Measurements from ENCODE around the gene PCDHA1.
"Not testable (repeated sequence)": the region's sequence is repeated elsewhere in the genome, so short reads cannot be mapped to it uniquely, and the experiment has no call there.

Gene PCDHA1

DNA sequence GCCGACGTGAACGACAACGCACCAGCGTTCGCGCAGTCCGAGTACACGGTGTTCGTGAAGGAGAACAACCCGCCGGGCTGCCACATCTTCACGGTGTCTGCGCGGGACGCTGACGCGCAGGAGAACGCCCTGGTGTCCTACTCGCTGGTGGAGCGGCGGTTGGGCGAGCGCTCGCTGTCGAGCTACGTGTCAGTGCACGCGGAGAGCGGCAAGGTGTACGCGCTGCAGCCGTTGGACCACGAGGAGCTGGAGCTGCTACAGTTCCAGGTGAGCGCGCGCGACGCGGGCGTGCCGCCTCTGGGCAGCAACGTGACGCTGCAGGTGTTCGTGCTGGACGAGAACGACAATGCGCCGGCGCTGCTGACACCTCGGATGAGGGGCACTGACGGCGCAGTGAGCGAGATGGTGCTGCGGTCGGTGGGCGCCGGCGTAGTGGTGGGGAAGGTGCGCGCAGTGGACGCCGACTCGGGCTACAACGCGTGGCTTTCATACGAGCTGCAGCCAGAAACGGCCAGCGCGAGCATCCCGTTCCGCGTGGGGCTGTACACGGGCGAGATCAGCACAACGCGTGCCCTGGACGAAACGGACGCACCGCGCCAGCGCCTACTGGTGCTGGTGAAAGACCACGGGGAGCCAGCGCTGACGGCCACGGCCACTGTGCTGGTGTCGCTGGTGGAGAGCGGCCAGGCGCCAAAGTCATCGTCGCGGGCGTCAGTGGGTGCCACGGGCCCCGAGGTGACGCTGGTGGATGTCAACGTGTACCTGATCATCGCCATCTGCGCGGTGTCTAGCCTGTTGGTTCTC, 64.1 kb downstream of the PCDHA1 start:
- DNase-seq (ENCODE audit: low read depth in 1 of 2, low spot score in 1 of 2), result not testable (repeated sequence)

DNA sequence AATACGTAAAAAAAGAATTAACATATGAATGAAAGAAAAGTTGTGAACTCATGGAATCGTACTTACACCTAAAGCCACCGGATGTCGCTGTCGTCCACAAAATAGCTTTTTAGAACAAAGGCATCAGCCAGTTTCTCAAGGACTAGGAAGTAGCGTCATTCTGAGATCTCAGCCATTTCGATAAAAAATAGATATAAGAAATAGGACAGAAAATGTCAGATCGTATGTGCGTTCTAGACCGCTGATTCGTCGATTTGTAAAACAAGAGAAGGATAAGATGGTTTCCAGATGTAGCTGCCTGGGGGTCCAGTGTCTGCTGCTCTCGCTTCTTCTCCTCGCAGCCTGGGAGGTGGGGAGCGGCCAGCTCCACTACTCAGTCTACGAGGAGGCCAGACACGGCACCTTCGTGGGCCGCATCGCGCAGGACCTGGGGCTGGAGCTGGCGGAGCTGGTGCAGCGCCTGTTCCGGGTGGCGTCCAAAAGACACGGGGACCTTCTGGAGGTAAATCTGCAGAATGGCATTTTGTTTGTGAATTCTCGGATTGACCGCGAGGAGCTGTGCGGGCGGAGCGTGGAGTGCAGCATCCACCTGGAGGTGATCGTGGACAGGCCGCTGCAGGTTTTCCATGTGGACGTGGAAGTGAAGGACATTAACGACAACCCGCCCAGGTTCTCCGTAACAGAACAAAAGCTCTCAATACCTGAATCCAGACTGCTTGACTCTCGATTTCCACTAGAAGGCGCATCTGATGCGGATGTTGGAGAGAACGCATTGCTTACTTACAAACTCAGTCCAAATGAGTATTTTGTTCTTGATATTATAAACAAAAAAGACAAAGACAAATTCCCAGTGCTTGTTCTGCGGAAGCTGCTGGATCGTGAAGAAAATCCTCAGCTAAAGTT, 70.1 kb downstream of the PCDHA1 start, which contains the start of gene PCDHA10:
PCDHA10 (plus strand) TSS at position 126 of the 903 bp plus-strand sequence; CDS start at position 278, 152 bp downstream.
- DNase-seq (ENCODE audit: low read depth in 1 of 2, low spot score in 1 of 2), result no peak

DNA sequence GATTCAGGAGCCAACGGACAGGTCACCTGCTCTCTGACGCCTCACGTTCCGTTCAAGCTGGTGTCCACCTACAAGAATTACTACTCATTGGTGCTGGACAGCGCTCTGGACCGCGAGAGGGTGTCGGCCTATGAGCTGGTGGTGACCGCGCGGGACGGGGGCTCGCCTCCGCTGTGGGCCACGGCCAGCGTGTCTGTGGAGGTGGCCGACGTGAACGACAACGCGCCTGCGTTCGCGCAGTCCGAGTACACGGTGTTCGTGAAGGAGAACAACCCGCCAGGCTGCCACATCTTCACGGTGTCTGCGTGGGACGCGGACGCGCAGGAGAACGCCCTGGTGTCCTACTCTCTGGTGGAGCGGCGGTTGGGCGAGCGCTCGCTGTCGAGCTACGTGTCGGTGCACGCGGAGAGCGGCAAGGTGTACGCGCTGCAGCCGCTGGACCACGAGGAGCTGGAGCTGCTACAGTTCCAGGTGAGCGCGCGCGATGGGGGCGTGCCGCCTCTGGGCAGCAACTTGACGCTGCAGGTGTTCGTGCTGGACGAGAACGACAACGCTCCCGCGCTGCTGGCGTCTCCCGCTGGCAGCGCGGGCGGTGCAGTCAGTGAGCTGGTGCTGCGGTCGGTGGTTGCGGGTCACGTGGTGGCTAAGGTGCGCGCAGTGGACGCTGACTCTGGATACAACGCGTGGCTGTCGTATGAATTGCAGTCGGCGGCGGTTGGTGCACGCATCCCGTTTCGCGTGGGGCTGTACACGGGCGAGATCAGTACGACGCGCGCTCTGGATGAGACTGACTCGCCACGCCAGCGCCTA, 71.4 kb downstream of the PCDHA1 start:
- DNase-seq (ENCODE audit: low read depth in 1 of 2, low spot score in 1 of 2), result no peak

DNA sequence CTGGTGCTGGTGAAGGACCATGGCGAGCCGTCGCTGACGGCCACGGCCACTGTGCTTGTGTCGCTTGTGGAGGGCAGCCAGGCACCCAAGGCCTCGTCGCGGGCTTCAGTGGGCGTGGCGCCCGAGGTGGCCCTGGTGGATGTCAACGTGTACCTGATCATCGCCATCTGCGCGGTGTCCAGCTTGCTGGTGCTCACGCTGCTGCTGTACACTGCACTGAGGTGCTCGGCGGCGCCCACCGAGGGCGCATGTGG, 72.0 kb downstream of the PCDHA1 start:
- DNase-seq (ENCODE audit: low read depth in 1 of 2, low spot score in 1 of 2), result no peak

DNA sequence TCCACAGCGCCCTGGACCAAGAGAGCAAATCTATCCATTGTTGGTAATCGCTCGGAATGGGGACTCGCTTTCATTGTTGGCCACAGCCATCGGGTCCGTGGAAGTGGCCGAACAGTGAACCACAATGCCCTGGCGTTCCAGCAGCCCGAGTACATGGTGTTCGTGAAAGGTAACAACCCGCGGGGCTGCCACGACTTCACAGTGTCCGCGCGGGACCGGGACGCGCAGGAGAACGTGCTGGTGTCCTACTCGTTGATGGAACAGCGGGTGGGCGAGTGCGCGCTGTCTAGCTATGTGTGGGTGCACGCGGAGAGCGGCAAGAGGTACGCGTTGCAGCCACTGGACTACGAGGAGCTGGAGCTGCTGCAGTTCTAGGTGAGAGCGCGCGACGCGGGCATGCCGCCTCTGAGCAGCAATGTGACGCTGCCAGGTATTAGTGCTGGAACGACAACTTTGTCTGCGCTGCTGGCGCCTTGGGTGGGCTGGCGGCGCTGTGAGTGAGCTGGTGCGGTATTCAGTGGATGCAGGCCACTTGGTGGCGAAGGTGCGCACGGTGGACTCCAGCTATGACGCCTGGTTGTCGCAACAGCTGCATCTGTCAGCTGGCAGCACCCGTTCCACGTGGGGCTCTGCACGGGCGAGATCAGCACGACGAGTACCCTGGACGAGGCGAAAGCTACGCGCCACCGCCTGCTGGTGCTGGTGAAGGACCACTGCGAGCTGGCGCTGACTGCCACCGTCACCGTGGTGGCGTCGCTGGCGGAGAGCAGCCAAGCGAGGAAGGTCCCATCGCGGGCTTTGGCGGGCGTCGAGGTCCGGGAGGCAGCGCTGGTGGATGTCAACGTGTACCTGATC, 76.7 kb downstream of the PCDHA1 start:
- DNase-seq (ENCODE audit: low read depth in 1 of 2, low spot score in 1 of 2), result no peak

DNA sequence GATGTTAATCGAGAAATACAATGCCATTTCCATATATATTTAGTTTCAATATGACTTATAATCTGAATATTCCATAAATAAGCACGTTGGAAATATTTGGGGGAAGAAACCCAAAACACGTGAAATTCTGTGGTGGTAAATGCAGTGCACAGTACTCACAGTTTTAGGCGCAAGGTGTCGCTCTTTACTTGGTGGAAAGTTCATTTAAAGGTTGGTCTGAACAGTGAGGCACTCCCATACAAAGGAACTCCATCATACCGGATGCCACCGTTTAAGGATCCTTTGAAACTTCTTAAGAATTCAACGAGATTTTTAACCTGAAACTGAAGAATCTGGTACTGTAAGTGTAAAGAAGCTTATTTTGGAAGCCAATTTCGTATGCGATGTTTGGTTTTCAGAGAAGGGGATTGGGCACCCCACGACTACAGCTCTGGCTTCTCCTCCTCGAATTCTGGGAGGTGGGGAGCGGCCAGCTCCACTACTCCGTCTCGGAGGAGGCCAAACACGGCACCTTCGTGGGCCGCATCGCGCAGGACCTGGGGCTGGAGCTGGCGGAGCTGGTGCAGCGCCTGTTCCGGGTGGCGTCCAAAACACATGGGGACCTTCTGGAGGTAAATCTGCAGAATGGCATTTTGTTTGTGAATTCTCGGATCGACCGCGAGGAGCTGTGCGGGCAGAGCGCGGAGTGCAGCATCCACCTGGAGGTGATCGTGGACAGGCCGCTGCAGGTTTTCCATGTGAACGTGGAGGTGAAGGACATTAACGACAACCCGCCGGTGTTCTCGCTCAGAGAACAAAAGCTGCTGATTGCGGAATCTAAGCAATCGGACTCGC, 83.0 kb downstream of the PCDHA1 start, which contains the start of gene PCDHA11:
PCDHA11 (plus strand) TSS at position 237 of the 834 bp plus-strand sequence; CDS start at position 384, 147 bp downstream.
- DNase-seq (ENCODE audit: low read depth in 1 of 2, low spot score in 1 of 2), result no peak

DNA sequence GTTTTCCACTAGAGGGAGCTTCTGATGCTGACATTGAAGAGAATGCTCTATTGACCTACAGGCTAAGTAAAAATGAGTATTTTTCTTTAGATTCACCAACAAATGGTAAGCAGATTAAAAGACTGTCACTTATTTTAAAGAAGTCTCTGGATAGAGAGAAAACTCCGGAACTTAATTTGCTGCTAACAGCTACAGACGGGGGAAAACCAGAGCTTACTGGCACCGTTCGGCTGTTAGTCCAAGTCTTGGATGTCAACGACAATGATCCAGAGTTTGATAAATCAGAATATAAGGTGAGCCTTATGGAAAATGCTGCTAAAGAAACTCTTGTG, 83.6 kb downstream of the PCDHA1 start:
- DNase-seq (ENCODE audit: low read depth in 1 of 2, low spot score in 1 of 2), result no peak

DNA sequence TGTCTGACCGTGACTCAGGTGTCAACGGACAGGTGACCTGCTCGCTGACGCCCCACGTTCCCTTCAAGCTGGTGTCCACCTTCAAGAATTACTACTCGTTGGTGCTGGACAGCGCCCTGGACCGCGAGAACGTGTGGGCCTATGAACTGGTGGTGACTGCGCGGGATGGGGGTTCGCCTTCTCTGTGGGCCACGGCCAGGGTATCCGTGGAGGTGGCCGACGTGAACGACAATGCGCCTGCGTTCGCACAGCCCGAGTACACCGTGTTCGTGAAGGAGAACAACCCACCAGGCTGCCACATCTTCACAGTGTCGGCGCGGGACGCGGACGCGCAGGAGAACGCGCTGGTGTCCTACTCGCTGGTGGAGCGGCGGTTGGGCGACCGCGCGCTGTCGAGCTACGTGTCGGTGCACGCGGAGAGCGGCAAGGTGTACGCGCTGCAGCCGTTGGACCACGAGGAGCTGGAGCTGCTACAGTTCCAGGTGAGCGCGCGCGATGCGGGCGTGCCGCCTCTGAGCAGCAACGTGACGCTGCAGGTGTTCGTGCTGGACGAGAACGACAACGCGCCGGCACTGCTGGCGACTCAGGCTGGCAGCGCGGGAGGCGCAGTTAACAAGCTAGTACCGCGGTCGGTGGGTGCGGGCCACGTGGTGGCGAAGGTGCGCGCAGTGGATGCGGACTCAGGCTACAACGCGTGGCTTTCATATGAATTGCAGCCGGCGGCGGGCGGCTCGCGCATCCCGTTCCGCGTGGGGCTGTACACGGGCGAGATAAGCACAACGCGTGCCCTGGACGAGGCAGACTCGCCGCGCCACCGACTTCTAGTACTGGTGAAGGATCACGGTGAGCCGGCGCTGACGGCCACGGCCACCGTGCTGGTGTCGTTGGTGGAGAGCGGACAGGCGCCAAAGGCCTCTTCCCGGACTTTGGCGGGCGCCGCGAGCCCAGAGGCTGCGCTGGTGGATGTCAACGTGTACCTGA, 84.6 kb downstream of the PCDHA1 start:
- no peak for DNase-seq (ENCODE audit: low read depth in 1 of 2, low spot score in 1 of 2)

DNA sequence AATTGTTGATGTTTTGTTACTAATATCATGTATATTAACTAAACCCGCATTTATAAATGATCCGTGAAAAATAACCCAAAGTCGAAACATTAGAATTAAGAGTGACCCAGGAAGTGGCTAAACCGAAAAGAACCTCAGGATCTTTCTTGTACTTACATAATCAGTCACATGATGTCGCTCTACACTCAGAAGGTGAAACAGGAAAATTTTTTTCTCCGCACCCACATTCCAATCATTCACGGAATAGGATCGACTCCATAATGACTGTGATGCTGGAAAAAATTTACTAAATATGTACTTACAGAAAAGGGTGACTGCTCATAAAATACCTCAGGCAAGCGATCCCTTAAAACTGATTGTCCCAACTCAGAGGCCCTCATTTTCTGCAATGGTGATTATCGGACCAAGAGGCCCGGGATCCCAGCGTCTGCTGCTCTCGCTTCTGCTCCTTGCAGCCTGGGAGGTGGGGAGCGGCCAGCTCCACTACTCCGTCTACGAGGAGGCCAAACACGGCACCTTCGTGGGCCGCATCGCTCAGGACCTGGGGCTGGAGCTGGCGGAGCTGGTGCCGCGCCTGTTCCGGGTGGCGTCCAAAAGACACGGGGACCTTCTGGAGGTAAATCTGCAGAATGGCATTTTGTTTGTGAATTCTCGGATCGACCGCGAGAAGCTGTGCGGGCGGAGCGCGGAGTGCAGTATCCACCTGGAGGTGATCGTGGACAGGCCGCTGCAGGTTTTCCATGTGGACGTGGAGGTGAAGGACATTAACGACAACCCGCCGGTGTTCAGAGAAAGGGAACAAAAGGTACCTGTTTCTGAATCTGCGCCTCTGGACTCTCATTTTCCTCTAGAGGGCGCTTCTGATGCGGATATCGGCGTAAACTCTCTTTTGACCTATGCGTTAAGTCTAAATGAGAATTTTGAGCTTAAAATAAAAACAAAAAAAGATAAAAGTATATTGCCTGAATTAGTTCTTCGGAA, 89.4 kb downstream of the PCDHA1 start, which contains the start of gene PCDHA12:
PCDHA12 (plus strand) TSS at position 224 of the 981 bp plus-strand sequence; CDS start at position 389, 165 bp downstream.
- DNase-seq (ENCODE audit: low read depth in 1 of 2, low spot score in 1 of 2), result no peak

DNA sequence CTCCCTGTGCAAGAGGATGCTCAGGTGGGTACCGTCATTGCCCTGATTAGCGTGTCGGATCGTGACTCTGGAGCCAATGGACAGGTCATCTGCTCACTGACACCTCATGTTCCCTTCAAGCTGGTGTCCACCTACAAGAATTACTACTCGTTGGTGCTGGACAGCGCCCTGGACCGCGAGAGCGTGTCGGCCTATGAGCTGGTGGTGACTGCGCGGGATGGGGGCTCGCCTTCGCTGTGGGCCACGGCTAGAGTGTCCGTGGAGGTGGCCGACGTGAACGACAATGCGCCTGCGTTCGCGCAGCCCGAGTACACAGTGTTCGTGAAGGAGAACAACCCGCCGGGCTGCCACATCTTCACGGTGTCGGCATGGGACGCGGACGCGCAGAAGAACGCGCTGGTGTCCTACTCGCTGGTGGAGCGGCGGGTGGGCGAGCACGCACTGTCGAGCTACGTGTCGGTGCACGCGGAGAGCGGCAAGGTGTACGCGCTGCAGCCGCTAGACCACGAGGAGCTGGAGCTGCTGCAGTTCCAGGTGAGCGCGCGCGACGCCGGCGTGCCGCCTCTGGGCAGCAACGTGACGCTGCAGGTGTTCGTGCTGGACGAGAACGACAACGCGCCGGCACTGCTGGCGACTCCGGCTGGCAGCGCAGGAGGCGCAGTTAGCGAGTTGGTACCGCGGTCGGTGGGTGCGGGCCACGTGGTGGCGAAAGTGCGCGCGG, 90.8 kb downstream of the PCDHA1 start:
- not testable (repeated sequence) for DNase-seq (ENCODE audit: low read depth in 1 of 2, low spot score in 1 of 2)

DNA sequence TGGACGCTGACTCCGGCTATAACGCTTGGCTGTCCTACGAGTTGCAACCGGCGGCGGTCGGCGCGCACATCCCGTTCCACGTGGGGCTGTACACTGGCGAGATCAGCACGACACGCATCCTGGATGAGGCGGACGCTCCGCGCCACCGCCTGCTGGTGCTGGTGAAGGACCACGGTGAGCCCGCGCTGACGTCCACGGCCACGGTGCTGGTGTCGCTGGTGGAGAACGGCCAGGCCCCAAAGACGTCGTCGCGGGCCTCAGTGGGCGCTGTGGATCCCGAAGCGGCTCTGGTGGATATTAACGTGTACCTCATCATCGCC, 91.3 kb downstream of the PCDHA1 start:
- DNase-seq (ENCODE audit: low read depth in 1 of 2, low spot score in 1 of 2), result no peak

DNA sequence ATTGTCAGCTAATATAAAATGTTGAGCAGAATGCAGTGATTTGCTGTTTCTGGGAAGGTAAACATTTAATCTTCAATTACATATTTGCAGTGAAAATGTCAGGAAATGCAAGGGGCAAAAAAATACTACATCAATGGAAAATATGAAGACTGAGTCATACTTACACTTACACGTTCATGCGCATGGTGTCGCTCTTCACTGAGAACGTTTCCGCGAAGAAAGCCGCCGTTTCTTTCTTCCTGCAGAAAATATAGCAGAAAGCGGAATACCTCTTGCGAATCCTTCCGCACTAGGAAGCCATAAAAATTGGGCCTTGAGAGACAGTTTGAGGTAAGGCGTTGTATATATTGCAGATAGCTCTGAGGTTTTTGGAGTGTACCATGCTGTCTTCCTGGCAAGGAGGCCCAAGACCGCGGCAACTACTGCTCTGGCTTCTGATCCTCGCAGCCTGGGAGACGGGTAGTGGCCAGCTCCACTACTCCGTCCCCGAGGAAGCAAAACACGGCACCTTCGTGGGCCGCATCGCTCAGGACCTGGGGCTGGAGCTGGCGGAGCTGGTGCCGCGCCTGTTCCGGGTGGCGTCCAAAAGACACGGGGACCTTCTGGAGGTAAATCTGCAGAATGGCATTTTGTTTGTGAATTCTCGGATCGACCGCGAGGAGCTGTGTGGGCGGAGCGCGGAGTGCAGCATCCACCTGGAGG, 96.1 kb downstream of the PCDHA1 start, which contains the start of gene PCDHA13:
PCDHA13 (plus strand) TSS at position 236 of the 702 bp plus-strand sequence; CDS start at position 381, 145 bp downstream.
- no peak for DNase-seq (ENCODE audit: low read depth in 1 of 2, low spot score in 1 of 2)

DNA sequence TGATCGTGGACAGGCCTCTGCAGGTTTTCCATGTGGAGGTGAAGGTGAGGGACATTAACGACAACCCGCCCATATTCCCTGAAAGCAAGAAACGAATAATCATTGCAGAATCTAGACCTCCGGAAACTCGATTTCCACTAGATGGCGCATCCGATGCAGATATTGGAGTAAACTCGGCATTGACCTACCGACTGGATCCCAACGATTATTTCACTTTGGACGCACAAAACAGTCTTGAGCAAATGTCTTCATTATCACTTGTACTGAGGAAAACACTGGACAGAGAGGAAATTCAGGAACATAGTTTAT, 96.6 kb downstream of the PCDHA1 start:
- no peak for DNase-seq (ENCODE audit: low read depth in 1 of 2, low spot score in 1 of 2)

DNA sequence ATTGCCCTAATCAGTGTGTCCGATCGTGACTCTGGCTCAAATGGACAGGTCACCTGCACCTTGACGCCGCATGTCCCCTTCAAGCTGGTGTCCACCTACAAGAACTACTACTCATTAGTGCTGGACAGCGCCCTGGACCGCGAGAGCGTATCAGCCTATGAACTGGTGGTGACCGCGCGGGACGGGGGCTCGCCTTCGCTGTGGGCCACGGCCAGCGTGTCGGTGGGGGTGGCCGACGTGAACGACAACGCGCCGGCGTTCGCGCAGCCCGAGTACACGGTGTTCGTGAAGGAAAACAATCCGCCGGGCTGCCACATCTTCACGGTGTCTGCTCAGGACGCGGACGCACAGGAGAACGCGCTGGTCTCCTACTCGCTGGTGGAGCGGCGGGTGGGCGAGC, 97.4 kb downstream of the PCDHA1 start:
- DNase-seq (ENCODE audit: low read depth in 1 of 2, low spot score in 1 of 2), result no peak

DNA sequence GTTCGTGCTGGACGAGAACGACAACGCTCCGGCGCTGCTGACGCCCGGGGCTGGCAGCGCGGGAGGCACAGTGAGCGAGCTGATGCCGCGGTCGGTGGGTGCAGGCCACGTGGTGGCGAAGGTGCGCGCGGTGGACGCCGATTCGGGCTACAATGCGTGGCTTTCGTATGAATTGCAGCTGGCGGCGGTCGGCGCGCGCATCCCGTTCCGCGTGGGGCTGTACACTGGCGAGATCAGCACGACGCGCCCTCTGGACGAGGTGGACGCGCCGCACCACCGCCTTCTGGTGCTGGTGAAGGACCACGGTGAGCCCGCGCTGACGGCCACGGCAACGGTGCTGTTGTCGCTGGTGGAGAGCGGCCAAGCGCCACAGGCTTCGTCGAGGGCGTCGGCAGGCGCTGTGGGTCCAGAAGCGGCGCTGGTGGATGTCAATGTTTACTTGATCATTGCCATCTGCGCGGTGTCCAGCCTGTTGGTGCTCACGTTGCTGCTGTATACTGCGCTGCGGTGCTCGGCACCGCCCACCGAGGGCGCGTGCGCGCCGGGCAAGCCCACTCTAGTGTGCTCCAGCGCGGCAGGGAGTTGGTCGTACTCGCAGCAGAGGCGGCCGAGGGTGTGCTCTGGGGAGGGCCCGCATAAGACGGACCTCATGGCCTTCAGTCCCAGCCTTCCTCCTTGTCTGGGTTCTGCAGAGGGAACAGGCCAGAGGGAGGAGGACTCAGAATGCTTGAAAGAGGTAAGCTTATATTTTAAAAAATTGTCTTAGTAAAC, 98.2 kb downstream of the PCDHA1 start:
- no peak for DNase-seq (ENCODE audit: low read depth in 1 of 2, low spot score in 1 of 2)

Data from activated CD4-positive, alpha-beta T cell treated with anti-CD3 and anti-CD28 coated beads, Interleukin-2, amount 50 U/mL, for 24 hours (primary cell).